LNCaP clone FGC (cell line): Measurements from ENCODE around the gene RUFY4.

Source experiments
- DNase-seq: peaks from one replicate; pipeline ENCODE4 v3.0.0-alpha.2; 2011; ENCODE audit warnings: low read depth
- H3K4me3 ChIP-seq: 2 replicates; pipeline ENCODE4 v1.5.1; 2011; ENCODE audit warnings: mild to moderate bottlenecking, low read depth, low read length, control low read depth
- TF ChIP-seq, protein P1 (sequence below): IDR thresholded peaks from 2 replicates; pipeline ENCODE4 v1.5.1; 2012; ENCODE audit warnings: mild to moderate bottlenecking; ENCODE audit not compliant: control insufficient read depth, insufficient read depth; ENCODE audit errors: extremely low read depth

Gene RUFY4, protein sequence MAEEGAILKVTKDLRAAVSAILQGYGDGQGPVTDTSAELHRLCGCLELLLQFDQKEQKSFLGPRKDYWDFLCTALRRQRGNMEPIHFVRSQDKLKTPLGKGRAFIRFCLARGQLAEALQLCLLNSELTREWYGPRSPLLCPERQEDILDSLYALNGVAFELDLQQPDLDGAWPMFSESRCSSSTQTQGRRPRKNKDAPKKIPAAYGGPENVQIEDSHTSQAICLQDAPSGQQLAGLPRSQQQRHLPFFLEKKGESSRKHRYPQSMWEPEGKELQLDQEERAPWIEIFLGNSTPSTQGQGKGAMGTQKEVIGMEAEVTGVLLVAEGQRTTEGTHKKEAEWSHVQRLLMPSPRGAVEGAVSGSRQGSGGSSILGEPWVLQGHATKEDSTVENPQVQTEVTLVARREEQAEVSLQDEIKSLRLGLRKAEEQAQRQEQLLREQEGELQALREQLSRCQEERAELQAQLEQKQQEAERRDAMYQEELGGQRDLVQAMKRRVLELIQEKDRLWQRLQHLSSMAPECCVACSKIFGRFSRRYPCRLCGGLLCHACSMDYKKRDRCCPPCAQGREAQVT

DNA sequence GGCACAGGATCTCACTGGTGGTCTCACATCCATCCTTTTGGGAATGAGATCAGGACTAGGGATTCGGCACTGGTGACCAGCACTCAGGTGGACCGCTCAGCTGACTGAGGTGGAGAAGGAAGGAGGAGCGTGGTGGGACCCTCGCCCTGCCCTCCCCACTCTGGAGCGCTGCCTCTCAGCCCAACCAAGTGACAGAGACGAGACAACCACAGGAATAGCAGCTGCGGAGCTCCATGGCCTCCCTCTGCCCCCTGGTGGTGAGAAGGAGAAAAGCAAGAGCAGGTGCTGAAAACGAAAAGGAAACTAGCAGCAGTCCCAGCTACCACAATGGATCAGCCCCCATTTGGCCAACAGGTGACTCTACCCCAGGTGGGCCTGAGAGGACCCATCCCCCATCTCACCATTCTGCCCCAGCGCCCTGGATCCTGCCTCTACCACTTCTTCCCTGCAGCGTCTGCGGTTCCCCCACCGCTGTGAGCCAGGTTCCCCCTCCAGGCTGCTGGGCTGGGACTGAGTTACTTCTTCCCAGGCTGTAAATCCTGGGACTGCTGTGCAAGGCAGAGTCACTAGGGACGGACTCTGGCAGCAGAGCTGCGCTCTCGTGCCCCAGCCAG lies at the start of gene RUFY4:
Gene RUFY4 (plus strand): TSS at position 533 of the 614 bp plus-strand sequence. CDS start 1,353 bp downstream, outside the sequence.
- DNase-seq, result peak; percentile 10
- H3K4me3 ChIP-seq, result peak within 1 kb of the TSS; percentile 36
- TF ChIP-seq, protein P1, sequence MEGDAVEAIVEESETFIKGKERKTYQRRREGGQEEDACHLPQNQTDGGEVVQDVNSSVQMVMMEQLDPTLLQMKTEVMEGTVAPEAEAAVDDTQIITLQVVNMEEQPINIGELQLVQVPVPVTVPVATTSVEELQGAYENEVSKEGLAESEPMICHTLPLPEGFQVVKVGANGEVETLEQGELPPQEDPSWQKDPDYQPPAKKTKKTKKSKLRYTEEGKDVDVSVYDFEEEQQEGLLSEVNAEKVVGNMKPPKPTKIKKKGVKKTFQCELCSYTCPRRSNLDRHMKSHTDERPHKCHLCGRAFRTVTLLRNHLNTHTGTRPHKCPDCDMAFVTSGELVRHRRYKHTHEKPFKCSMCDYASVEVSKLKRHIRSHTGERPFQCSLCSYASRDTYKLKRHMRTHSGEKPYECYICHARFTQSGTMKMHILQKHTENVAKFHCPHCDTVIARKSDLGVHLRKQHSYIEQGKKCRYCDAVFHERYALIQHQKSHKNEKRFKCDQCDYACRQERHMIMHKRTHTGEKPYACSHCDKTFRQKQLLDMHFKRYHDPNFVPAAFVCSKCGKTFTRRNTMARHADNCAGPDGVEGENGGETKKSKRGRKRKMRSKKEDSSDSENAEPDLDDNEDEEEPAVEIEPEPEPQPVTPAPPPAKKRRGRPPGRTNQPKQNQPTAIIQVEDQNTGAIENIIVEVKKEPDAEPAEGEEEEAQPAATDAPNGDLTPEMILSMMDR, result peak; percentile 75

DNA sequence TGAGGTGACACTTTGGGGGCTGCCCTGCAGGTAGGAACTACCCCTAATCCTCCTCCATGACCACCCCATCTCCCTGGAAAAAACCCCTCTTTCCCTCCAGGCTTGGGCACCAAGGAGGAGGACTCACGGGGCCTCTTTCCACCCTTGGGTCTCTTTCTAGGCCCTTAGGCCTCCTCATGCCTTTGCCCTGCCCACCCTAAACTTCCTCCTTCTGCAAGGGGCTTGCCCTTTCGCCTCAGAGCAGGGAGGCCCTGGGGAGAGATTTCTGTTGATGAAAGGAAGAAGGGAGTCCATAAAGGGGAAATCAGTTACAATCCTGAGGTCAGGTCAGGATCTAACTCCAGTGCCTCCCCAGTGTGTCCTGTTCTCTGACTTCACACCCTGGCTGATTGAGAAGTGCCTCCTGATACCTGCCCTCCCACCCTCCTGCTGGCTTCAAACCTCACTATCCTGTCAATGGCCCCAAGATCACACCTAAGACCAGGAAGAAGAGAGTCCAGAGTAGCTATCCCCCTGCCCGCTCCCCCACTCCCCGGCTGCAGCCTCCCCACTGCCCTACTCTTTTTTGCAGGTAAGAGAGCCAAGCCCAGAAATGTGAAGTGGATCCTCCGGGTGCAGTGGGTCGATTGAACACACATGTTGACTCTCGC lies 49.5 kb upstream of the RUFY4 start:
- no peak overlapping the region for H3K4me3 ChIP-seq
- TF ChIP-seq, protein P1, result no peak
- no peak for DNase-seq

DNA sequence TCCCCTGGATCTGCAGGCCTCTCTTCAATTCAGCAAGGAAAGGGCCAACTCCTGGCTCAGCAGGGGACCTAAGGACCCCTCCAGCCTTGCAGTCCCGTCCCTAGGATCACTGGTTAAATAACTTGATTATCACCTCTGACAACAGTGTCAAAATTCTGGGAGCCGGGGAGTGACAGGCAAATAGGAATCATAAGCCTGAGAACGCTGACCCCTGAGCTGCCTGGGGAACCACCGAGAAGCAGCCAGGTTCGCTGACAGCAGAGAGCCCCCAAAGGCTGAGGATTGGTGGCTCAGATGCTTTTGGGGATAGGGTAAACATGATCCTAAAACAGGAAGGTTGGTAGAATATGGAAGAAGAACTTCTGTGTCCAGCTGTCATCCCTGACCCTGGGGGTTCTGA lies 48.8 kb upstream of the RUFY4 start:
- DNase-seq, result no peak
- H3K4me3 ChIP-seq, result no peak overlapping the region
- TF ChIP-seq, protein P1, result no peak

DNA sequence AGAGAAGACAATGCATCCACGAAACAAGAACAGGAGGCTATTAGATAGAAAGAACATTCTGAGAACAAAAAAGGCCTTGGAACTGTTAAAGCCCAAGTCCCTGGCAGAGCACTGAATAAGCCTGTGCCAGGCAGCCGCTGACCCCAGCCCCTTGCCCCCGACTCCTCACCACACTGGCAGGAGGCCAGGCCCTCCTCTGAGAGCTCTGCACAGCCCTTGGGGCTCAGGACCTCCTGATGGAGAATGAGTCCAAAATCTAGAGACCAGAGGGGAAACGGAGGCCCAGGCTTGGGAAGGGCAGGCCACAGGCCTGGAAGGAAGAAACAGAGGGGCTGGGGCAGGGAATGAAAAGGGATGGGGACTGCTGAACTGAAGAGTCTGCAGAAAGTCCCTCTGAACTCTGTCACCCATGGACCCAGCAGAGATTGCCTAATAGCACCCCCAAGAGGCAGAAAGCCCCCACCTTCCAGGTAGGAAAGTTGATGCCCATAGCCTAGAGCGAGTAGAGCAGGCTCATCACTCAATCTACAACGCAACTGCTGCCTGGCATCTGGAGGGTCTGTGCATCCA lies 48.0 kb upstream of the RUFY4 start:
- no peak for DNase-seq
- no peak overlapping the region for H3K4me3 ChIP-seq
- TF ChIP-seq, protein P1, result no peak

DNA sequence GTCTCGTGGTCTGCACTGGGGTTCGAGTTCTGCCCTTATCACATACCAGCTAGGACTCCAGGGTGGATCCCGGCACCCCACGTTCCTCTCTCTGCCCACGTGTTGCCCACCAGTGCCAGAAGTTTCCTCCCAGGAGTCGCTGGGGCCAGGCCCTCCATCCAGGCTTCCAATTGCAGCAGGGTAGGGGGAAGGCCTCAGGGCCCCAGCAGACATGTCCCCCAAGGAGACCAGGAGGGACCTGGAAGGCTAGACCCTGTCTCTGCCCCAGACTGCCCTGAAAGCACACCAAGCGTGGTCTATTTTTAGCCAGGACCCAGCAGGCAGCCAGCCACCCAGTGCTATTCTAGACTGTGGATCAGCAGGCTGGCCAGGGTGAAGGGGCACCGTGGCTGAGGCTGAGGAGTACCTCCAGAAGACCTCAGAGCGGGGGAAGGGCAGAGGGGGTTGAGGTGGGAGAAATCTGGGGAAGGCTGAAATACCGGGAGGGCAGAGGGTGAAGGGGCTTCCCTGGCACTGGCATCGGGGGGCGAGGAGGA lies 47.4 kb upstream of the RUFY4 start:
- TF ChIP-seq, protein P1, result no peak
- no peak for DNase-seq
- no peak overlapping the region for H3K4me3 ChIP-seq

DNA sequence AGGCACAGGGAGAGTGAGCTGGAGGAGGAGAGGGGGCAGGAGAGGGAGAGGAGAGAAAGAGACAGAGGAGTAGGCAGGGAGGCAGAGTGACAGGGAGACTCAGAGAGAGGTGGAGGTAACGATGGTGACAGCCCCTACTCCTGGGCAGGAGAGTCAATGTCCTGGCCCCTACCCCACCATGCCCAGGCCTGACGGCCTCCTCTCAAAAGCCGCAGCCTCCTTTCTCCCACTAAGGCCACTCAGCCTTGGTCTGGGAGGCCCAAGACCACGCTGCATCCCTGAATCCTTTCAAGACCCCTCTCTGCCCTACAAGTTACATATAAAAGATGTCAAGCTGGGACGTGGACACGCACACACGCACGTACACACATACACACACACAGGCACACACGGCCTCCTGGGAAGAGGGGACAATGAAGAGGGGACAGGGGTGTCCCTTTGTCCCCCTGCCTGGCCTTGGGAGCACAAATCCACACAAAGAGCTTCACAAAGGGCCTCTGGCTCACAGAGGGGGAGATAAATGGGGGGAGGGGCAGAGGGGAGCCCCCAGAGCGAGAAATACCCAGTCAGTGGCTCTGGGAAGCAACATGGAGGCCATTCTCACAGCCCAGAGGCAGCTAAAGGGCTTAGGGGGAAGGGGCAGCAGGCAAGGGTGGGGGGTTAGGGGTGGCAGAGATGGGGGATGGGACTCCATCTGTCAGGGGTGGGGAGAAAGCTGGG lies 46.8 kb upstream of the RUFY4 start:
- TF ChIP-seq, protein P1, result no peak
- H3K4me3 ChIP-seq, result no peak overlapping the region
- no peak for DNase-seq
